Epithelial cell of prostate (primary cell): ENCODE measurements around the gene C22orf42.
"Not testable (repeated sequence)": the region's sequence is repeated elsewhere in the genome, so short reads cannot be mapped to it uniquely, and the experiment has no call there.

Experiments
- DNase-seq: peaks from one replicate; pipeline ENCODE4 v3.0.0-alpha.2; 2011; ENCODE audit warnings: low read depth, low spot score
- H3K27ac ChIP-seq: fragments of 450-650 bp; 2 replicates; pipeline ENCODE4 v1.5.1; 2017; ENCODE audit warnings: mild to moderate bottlenecking

Gene C22orf42, protein sequence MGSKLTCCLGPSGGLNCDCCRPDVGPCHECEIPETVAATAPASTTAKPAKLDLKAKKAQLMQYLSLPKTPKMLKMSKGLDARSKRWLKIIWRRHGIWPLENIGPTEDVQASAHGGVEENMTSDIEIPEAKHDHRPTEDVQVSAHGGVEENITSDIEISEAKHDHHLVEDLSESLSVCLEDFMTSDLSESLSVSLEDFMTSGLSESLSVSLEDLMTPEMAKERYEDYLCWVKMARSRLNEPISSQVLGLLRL

GRCh38 chr22:32158712-32159533 is at the start of gene C22orf42:
TSS of gene C22orf42 (minus strand) at chr22:32159303. CDS start at chr22:32159215, 88 bp downstream.
- H3K27ac ChIP-seq: no peak within 1 kb of the TSS
- no peak for DNase-seq

DNA sequence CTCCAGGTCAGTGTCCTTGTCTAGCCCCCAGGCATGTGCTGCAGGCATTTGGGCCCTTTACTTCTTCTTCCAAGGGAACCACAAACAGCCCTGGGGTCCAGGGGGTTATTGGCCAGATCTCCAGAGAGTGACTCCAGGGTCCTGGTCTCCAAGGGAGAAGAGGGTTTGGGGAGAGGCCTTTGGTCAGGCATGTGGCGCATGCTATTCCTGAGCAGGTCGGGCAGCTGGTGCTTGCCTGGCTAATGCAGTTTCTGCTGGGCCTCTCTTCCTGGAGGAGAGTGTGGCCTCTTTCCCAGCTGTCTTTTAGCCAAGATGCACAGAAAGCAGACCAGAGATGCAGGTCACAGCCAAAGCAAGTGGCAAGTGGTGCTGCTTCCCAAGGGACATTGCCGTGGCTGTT is 49.6 kb upstream of the C22orf42 start:
- no peak for DNase-seq
- no peak overlapping the region for H3K27ac ChIP-seq

- no peak overlapping the region for H3K27ac ChIP-seq
- DNase-seq: no peak
Observed at GRCh38 chr22:32207971-32208480, 48.9 kb upstream of the C22orf42 start.

DNA sequence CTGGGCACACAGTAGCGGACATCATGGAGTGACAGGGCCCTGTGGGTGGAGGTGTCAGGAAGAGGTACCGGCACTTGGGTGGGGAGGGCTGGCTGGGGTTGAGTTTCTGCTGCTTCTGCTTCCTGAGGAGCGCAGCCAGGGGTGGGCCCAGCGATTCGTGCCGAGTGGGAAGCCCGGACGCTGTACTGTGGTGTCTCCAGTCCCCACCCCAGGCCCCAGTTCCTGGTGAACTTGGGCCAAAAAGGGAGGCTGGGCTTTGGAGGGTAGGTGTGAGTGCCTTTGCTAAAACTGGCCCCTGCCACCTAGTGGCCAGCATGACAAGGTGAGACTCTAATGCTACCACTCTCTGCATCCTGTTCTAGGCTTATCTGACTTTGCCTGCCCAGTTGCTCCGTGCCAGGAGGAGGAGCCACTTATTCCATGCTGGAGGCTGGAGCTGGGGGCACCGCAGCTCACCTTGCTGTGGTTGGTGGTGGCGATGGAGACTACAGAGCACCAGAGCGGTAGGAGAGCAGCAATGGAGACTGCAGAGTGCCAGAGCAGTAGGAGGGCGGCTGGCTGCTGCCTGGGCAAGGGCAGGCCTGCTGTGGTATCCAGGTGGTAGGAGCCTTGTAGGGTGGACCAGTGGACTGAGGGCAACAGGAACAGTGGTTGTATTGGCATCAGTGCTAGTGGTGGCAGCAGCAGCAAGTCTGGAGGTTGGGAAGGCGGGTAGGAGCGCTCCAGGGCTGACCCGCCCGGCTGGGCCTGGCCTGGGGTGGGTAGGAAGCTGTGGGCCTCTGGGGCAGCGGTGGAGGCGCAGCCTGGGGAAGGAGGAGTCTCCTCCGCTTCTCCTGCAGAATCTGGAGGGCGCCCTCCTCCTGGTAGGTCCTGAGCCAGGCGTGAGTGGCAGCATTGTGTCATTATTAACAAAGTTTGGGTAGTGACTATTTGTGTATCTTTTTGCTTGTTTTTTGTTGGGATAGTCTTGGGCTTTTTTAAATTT is 48.0 kb upstream of the C22orf42 start:
- no peak overlapping the region for H3K27ac ChIP-seq
- no peak for DNase-seq

DNA sequence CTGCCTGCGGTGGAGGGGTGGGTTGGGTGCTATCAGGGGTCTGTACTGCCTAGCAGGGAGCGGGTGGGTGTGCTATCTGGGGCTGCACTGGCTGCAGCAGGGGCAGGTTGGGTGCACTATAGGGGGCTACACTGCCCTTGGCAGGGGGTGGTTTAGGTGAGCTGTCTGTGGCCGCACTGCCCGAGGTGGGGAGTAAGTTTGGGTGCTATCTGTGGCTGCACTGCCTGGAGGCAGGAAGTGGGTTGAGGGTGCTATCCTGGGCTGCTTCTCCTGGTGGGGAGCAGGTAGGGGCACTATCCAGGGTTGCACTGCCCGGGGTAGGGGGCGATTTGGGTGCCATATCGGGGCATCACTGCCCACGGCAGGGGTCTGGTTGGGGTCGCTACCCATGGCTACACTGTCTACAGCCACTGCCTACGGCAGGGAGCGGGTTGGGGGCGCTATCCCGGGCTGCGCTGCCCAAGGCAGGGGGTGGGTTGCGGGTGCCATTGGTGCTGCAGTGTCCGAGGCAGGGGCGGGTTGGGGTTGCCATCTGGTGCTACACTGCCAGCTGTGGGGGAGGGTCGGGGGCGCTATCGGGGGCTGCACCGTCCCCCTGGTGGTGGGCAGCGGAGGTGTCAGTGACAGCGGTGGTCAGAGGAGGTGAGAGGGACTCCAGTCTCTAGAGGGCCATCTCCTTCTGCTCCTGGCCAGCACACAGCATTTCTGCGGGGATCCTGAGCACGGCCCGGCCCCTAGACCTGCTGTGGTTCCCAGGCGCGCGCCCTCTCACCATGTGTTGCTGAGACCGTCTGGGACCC is 47.1 kb upstream of the C22orf42 start:
- no peak overlapping the region for H3K27ac ChIP-seq
- DNase-seq: no peak

DNA sequence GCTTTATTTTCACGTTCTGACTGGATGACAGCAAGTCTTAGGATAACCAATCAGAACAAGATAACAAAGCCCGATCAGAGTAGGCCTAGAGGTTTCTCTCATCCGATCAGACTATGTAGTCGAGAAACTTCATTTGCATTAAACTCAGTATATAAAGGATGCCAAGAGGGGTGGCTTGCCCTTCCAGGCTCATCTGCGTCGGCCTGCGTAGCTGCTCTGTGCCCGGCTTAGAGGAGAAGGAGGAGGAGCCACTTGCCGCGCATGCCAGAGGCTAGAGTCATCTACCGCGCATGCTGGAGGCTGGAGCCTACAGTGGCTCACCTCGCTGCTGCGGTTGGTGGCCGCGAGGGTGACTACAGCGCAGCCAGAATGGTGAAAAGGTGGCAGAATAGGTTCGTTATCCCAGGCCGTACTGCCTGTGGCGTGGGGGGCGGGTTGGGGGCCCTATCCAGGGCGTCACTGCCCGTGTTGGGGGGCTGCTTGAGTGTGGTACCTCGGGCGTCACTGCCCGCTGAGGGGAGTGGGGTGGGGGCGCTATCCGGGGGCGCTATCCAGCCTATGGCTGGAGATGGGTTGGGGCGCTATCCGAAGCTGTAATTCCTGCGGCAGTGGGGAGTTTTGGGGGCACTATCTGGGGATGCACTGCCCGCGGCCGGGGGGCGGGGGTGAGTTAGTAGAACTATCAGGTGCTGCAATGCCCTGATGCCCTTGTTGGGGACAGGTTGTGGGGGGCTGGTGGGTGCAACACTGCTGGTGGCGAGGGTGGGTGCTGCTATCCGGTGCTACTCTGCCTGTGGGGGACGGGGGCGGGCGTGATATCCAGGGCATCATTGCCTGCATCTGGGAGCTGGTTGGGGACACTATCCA is 46.0 kb upstream of the C22orf42 start, which contains the start of gene RFPL2:
Gene RFPL2 (minus strand): TSS at position 218 of the 867 bp plus-strand sequence. CDS start 2,622 bp downstream, outside the sequence.
- no peak for DNase-seq
- no peak within 1 kb of the TSS for H3K27ac ChIP-seq

- DNase-seq: no peak
- H3K27ac ChIP-seq: no peak overlapping the region
Observed at GRCh38 chr22:32204040-32204855, 45.1 kb upstream of the C22orf42 start.

DNA sequence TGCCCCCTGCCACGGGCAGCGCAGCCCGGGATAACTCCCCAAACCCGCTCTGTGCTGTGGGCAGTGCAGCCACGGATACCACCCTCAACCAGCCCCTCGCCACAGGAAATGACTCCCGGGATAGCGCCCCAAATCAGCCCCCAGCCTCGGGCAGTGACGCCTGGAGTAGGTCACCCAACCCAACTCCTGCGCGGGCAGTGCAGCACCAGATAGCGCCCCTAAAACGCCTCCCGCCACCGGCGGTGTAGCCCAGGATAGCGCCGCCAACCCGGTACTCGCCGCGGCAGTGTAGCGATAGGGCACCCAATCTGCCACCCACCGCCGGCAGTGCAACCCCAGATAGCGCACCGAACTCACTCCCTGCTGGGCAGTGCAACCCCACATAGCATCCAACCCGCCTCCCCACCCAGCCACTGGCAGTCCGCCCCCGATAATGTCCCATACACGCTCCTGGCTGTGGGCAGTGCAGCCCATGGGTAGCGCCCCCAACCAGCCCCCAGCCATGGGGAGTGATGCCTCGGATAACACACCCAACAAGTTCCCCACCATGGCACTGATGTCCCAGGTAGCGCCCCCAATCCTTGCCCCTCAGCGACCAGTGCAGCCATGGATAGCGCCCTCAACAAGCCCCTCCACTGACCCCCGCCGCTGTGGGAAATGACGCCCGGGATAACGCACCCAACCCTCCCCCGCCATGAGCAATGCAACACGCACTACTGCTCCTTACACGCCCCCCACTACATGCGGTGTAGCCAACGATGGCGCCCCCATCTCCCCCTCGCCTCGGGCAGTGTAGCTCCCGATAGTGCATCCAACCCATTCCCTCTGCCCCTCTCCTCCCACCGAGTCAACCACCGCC is 44.3 kb upstream of the C22orf42 start:
- DNase-seq: no peak

GRCh38 chr22:32202539-32203180 is 43.6 kb upstream of the C22orf42 start:
- DNase-seq: no peak

More for the DNA sequence above, 44.3 kb upstream of the C22orf42 start:
- no peak overlapping the region for H3K27ac ChIP-seq

DNA sequence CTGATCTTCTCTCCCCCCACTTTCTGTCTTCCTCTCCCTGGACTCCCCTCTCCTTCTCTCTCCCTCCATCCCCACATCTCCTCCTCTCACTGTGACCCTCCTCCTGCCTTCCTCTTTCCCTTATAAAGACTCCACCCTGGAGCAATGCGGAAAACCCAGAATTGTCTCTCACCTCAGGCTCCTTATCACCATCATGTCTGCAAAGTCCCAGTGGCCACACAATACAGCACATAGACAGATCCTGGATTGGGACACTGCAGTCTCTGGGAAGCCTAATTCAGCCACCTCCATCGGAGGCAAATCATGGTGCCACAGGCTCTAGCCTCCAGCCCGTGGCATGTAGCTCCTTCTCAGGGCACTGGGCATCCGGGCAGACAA is 43.0 kb upstream of the C22orf42 start:
- no peak overlapping the region for H3K27ac ChIP-seq
- no peak for DNase-seq

More at GRCh38 chr22:32202539-32203180, 43.6 kb upstream of the C22orf42 start:
- no peak overlapping the region for H3K27ac ChIP-seq

DNA sequence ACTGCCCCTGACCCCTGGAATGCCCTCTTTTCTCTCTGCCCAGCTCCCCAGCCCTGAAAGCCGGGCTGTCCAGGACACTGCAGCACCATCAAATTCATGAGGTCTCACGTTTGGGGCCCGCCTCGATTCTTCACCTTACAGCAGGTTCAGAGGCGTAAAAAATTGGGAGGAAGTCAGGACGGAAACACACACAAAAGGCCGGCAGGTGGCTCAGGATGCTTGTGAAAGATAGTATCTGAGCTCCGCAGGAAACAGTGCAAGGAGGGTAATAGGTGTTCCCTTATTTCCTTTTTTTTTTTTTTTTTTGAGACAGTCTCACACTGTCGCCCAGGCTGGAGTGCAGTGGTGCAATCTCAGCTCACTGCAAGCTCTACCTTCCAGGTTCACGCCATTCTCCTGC is 41.6 kb upstream of the C22orf42 start:
- H3K27ac ChIP-seq: no peak overlapping the region
- no peak for DNase-seq

- H3K27ac ChIP-seq: no peak overlapping the region
Observed at GRCh38 chr22:32199961-32200360, 40.9 kb upstream of the C22orf42 start.

GRCh38 chr22:32199341-32199740 is 40.2 kb upstream of the C22orf42 start:
- no peak overlapping the region for H3K27ac ChIP-seq
- no peak for DNase-seq

More at GRCh38 chr22:32199961-32200360, 40.9 kb upstream of the C22orf42 start:
- DNase-seq: no peak

- not testable (repeated sequence) for DNase-seq, H3K27ac ChIP-seq
Observed at GRCh38 chr22:32197553-32198226, 38.6 kb upstream of the C22orf42 start.

DNA sequence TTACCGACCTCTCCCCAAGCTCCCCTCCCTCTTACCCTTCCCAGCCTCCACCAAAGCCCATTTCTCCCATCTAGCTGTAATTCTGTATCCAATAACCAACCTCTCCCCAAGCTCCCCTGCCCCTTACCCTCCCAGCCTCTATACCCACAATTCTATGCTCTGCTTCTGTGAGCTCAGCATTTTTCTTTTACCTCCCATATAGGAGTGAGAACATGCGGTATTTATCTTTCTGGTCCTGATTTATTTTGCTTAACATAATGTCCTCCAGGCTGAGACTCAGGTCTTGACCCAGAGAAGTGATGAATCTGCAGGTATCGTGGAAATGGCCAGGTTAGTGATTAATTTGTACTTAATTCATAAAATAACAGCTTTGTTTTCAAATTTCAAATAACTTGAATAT is 36.8 kb upstream of the C22orf42 start:
- not testable (repeated sequence) for H3K27ac ChIP-seq, DNase-seq

DNA sequence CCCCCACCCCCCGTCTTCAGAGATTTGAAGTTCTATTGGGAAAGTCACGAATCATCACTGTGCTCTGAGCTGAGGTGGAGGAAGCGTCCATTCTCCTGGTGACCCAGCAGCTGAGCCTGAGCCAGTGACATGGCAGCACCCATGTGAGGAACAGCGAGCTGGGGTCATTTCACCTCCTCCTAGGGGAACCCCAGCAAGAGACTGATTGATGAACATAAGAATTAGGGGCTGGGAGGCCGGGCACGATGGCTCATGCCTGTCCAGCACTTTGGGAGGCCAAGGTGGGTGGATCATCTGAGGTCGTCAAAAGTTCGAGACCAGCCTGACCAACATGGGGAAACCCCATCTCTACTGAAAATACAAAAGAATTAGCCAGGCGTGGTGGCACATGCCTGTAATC is 34.2 kb upstream of the C22orf42 start:
- not testable (repeated sequence) for H3K27ac ChIP-seq, DNase-seq
